Right lobe of liver (tissue), 6 donors: Measurements from ENCODE around the gene CEP85. TPM values are rescaled to one million over a fixed set of nuclear protein-coding genes. Genes with fewer than 3 reads are reported as not detected.
"Not testable (repeated sequence)": the region's sequence is repeated elsewhere in the genome, so short reads cannot be mapped to it uniquely, and the experiment has no call there.

Experiments
- ATAC-seq, 4 donors: fragments of 200-7000 bp; cut with Tn5 transposase; one replicate each; pipeline ENCODE4 v1.9.1; 2020; ENCODE audit warnings: mild to moderate bottlenecking in 4 of 4, moderate library complexity in 4 of 4
- DNase-seq, 3 donors: peaks; one replicate each; pipeline ENCODE4 v3.0.0-alpha.2; 2020
- H3K27ac ChIP-seq, 3 donors: fragments of 200-600 bp; one replicate each; pipeline ENCODE4 v1.8.0; 2022
- H3K27me3 ChIP-seq, 2 donors: fragments of 200-600 bp; one replicate each; pipeline ENCODE4 v1.8.0; 2022
- H3K36me3 ChIP-seq, 4 donors: fragments of 200-600 bp; sonication (generic) in 1 of 4; one replicate each; pipeline versions ENCODE4 v1.5.1 to v1.8.0; 2017 to 2022; ENCODE audit warnings: control low read depth in 1 of 4
- H3K4me1 ChIP-seq, 4 donors: fragments of 200-600 bp; sonication (generic) in 1 of 4; one replicate each; pipeline versions ENCODE4 v1.5.1 to v1.8.0; 2017 to 2022; ENCODE audit warnings: control low read depth in 1 of 4
- H3K4me3 ChIP-seq, 3 donors: fragments of 200-600 bp; one replicate each; pipeline ENCODE4 v1.8.0; 2022
- H3K9me3 ChIP-seq, 4 donors: fragments of 200-600 bp; sonication (generic) in 1 of 4; one replicate each; pipeline versions ENCODE4 v1.5.1 to v1.8.0; 2017 to 2022; ENCODE audit warnings: control low read depth in 1 of 4
- CTCF ChIP-seq, 4 donors: fragments of 200-600 bp in 3 of 4; fragments of 450-650 bp in 1 of 4; IDR thresholded peaks; one replicate each; pipeline versions ENCODE4 v1.5.1 to v1.8.0; 2016 to 2022; ENCODE audit warnings: antibody characterized with exemption in 4 of 4, mild to moderate bottlenecking in 2 of 4
- POLR2A ChIP-seq: fragments of 450-650 bp; IDR thresholded peaks from one replicate; pipeline ENCODE4 v1.6.1; 2017; ENCODE audit warnings: antibody characterized with exemption, mild to moderate bottlenecking
- WGBS: methylation state at CpG from one replicate; pipeline ENCODE4 v1.1.6; 2018; ENCODE audit warnings: low coverage, low lambda C conversion rate; ENCODE audit not compliant: insufficient coverage; ENCODE audit errors: missing lambda C conversion rate; 5-methylcytosine and 5-hydroxymethylcytosine counted together
- intact Hi-C, 2 donors: fragments of 100-400 bp; cut with DNase I; formaldehyde crosslinking; loops; one replicate each; pipeline versions ENCODE4 v1.11.2 to v1.14.1; 2022
- total RNA-seq, 6 experiments: library from RNA; depleted of rRNA in 2 of 6; stranded (reverse); fragments of >200 nt in 2 of 6; fragmentation: NEBNext Ultra II Directional in 3 of 6; extraction: Animal tissue kit (Norgen Biotek cat#: 25700) in 3 of 6; gene quantifications; one replicate each; pipeline versions ENCODE4 v1.1.0 to v1.2.4, GENCODE V29; 2016 to 2023
- donor health status: DM: no; HTN: yes; CAD: no.
- donor health status: DM: no; HTN: no; CAD: no.
- donor health status: DM: no; HTN: no; CAD: no.
- donor health status: DM: no; HTN: yes; CAD: no.
- donor health status: DM: no; HTN: yes; CAD: no.

The CEP85 gene
- total RNA-seq, 6 experiments from 2014 or later = 5.2 to 7.8 (median 5.8) TPM

DNA sequence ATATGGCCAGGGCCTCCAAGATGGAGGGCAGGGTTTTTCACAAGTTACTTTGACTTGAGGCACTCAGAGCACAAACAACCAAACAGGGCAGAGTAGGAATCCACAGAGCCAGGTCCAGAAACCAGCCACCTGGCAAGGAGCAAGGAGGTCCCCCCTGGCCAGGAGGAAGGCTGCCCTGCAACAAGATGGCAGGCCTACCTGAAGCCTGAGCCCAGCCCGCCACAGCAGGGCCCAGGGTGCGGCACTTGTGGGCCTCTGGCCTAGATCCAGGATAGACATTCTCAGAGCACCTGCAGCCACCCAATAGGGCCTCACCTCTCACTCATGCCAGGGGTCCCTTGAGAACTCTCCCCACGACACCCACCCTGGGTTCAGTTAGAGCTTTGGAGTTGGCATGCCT, 57.4 kb downstream of the CEP85 start:
- H3K4me3 ChIP-seq = no peak overlapping the region
- no CpG with 5 or more reads among the region's 3 CpGs for whole genome bisulfite sequencing
- H3K36me3 ChIP-seq = no peaks in the 10 kb centered on the region
- TF ChIP-seq POLR2A (no peak), CTCF (IDR thresholded peaks at IDR 0.05) (no peak)
- intact Hi-C loops = loop anchor here in 1 of 2 donors (10.0 kb wide), 1 partner anchor 73 kb away; no protein-coding TSS in a partner anchor
- H3K9me3 ChIP-seq = no peaks in the 10 kb centered on the region
- no peaks in the 10 kb centered on the region for H3K27me3 ChIP-seq
- peak overlapping the region in 1 of 3 donors; percentile 20 for H3K27ac ChIP-seq
- DNase-seq (no peak), ATAC-seq (no peak)
- H3K4me1 ChIP-seq = peaks cover 0 to under 1% (median 0%) of the 10 kb centered on the region in 4 donors

GRCh38 chr1:26291939-26292338, 57.9 kb downstream of the CEP85 start:
- intact Hi-C loops = loop anchor here in 1 of 2 donors (10.0 kb wide), 1 partner anchor 73 kb away; no protein-coding TSS in a partner anchor
- ATAC-seq (no peak), DNase-seq (no peak)
- Histone ChIP-seq H3K4me3 (no peak overlapping the region), H3K9me3 (no peaks in the 10 kb centered on the region), H3K27me3 (no peaks in the 10 kb centered on the region), H3K27ac (no peak overlapping the region), H3K36me3 (no peaks in the 10 kb centered on the region), H3K4me1 (no peaks in the 10 kb centered on the region)
- TF ChIP-seq CTCF (IDR thresholded peaks at IDR 0.05) (no peak), POLR2A (no peak)
- WGBS = 100% methylated on average over 2 of the region's 4 CpGs

DNA sequence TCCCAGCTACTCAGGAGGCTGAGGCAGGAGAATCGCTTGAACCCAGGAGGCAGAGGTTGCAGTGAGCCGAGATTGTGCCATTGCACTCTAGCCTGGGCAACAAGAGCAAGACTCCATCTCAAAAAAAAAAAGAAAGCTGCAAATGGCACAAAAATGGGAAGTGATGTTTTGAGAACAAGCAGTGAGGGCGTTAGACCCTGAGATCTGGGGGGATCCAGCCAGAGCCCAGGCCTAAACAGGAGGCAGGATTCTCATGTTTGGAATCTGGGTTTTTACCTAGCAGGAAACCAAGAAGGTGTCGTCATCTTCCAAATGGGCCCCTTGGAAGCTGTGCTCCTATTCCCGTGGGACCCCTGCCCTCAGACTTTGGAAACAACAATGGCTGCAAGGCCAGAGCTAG, 58.7 kb downstream of the CEP85 start:
- intact Hi-C loops = loop anchor here in 1 of 2 donors (10.0 kb wide), 1 partner anchor 72 kb away; no protein-coding TSS in a partner anchor
- not testable (repeated sequence) for DNase-seq, ATAC-seq, H3K4me3 ChIP-seq, H3K27ac ChIP-seq, H3K9me3 ChIP-seq, H3K4me1 ChIP-seq, H3K36me3 ChIP-seq, H3K27me3 ChIP-seq
- WGBS = 88% methylated on average over 4 of the region's 5 CpGs

GRCh38 chr1:26293911-26294463, 60.0 kb downstream of the CEP85 start:
- Histone ChIP-seq H3K9me3 (no peaks in the 10 kb centered on the region), H3K4me1 (no peaks in the 10 kb centered on the region), H3K36me3 (no peaks in the 10 kb centered on the region), H3K27ac (no peak overlapping the region), H3K4me3 (no peak overlapping the region), H3K27me3 (no peaks in the 10 kb centered on the region)
- no peak for DNase-seq
- ATAC-seq = no peak
- intact Hi-C loops = loop anchor here in 1 of 2 donors (10.0 kb wide), 1 partner anchor 71 kb away; no protein-coding TSS in a partner anchor
- no peak for TF ChIP-seq POLR2A
- TF ChIP-seq CTCF (IDR thresholded peaks at IDR 0.05) = no peak
- WGBS = 56% methylated on average over 3 of the region's 11 CpGs

DNA sequence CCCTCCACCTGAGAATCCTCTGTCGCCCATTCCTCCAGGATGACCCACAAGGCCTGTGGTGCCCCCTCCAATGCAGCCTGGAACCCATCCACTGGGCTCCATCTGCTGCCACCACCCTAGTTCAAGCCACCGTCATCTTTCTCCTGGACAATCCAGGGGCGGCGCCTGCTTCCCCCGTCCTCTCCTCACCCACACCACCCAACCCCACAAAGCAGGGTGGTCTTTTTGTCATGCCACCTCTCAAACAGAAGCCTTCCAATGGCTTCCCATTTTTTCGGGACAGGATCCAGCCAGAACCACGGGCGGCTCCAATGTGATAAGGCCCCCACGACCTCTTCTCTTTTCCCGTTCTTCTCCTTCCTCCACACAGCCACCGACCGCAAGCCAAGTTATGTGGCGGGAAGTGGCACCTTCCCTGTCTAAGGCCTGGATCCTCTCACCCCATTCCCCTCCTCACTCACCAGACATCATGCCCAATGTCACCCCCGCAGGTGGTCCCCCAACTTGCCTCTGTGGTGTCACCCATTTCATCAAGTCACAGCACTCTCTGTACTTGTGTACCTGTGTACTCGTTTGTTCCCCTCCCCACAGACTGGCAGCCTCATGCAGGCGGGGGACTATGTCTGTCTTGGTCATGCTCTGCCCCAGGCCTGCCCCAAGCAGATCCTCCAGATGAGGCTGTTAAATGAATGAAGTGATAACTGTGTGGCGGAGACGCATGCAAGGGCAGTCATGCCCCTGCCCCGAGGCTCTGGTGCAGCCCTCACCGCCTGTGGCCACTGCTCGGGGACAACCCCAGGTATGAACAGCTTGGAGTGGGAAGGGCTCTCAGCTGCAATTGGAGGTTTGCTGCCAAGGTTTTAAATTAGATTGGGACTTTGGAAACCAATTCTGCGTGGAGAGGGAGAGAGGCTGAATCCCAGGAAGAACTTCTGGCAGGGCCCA, 61.5 kb downstream of the CEP85 start:
- TF ChIP-seq POLR2A (no peak), CTCF (IDR thresholded peaks at IDR 0.05) (no peak)
- H3K27ac ChIP-seq = no peak overlapping the region
- H3K9me3 ChIP-seq = no peaks in the 10 kb centered on the region
- intact Hi-C loops = loop anchor here in 1 of 2 donors (10.0 kb wide), 1 partner anchor 69 kb away; no protein-coding TSS in a partner anchor
- H3K36me3 ChIP-seq = no peaks in the 10 kb centered on the region
- 89% methylated on average over 20 of the region's 22 CpGs for WGBS
- no peak overlapping the region for H3K4me3 ChIP-seq
- no peaks in the 10 kb centered on the region for H3K27me3 ChIP-seq
- H3K4me1 ChIP-seq = no peaks in the 10 kb centered on the region
- ATAC-seq = no peak
- DNase-seq = no peak
